ENCODE results near the gene VIPAS39.
A peak's percentile ranks its signal among the peaks of the same experiment; 100 is the strongest.
"Not testable (repeated sequence)": the region's sequence is repeated elsewhere in the genome, so short reads cannot be mapped to it uniquely, and the experiment has no call there.

VIPAS39 gene

DNA sequence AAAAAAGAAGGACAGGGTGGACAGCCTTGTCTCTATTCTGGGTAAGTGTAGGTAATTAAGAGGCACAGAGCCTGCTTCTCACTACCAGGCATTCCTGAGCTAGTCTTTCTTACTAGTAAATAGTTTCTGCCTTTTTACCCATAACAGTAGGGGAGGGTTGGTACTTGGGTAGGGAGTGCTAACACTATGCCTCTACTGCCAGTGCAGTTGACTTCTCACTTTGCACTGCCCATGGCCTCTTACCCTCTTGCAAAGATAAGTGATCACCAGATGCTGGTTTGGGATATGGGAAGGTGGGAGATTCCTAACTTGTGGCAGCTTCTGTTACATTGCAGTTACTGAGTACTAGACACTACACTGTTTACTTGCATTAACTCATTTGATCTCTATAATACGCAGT, 12.1 kb upstream of the VIPAS39 start:
- no peak for DNase-seq

DNA sequence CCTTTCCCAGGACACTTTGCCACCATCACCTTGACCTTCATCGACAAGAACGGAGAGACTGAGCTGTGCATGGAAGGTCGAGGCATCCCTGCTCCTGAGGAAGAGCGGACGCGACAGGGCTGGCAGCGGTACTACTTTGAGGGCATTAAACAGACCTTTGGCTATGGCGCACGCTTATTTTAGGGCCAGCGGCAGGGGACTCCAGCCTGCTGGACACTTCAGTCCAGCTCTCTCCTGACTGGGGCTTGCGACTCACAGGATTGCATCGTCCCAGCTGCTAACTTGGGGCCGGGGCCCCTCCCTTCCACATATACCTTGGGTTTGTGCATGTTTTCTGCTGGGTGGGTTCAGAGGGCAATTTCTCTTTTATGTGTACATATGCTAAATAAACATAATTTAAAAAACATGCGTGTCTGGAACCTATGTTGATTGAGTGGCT, 11.7 kb upstream of the VIPAS39 start:
- no peak for DNase-seq

GRCh38 chr14:77467801-77468200, 10.4 kb upstream of the VIPAS39 start:
- DNase-seq = no peak

DNA sequence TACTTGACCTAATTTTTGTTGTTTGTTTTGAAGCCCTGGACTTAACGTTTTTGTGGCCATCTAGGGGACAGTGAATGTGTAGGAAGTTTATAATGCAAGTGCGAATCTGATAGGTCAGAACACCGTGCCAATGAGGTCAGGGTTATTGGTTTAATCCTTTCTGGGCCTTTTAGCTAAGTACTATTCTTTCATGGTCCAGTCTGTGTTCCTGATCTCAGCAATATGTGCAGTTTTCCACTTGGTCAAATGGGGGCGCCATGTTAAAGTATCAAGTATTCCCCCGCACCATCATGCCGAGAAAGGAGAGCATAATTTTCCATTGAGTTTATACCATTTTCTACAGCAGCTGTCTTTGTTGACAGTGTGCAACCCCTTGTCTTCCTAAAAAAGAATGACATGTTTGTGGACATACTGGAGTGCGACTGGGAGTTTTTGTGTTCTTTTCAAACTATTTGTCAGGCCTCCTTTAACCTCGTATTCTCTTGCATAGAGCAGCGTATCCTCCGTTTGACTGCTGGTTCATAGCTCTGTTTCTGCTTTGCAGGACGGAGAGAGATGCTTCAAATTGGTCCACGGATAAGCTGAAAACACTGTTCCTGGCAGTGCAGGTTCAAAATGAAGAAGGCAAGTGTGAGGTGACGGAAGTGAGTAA, 1.8 kb upstream of the VIPAS39 start:
- DNase-seq = peak; percentile 85

GRCh38 chr14:77458249-77458950, 999 bp upstream of the VIPAS39 start:
- DNase-seq = peak; percentile 23

DNA sequence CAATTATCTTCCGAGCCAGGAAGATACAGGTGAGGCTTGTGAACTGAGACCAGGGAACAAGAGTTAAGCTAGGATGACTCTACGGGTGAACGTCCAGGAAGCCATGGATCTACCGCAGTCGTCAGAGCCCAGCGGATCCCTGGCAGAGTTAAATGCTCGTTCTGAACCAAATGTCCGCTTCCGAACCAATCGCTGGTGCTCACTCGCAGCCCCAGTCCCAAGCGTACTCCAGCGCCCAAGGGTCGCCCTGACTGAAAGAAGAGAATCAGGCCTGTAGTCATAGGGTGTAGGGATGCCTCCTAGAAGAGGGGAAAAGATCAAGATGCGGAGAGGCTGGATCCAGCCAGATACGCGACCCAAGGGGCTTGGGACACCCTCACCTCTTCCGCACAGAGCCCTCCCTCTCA, 283 bp downstream of the VIPAS39 start:
- DNase-seq = no peak

GRCh38 chr14:77455966-77456640, 1.3 kb downstream of the VIPAS39 start:
- no peak for DNase-seq

DNA sequence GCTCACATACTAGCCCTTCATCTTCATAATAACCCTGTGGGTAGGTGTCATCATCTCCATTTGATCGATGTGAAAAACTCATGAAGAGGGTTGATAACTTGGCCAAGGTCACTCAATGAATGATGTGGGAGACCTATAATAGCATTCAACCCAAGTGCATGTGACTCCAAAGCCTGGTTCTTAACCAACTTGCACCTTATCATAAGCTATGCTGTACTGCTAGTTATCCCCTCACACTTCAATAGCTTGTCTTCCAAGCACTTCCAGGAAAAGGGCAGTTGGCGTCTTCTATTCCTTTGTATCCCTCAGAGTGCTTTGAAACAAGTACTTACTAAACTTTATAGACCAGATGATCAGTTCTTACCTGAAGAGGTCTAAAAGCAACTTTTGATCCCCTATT, 15.2 kb downstream of the VIPAS39 start:
- no peak for DNase-seq

- DNase-seq = no peak
These were observed 17.5 kb downstream of the VIPAS39 start for GRCh38 chr14:77439861-77440260.

DNA sequence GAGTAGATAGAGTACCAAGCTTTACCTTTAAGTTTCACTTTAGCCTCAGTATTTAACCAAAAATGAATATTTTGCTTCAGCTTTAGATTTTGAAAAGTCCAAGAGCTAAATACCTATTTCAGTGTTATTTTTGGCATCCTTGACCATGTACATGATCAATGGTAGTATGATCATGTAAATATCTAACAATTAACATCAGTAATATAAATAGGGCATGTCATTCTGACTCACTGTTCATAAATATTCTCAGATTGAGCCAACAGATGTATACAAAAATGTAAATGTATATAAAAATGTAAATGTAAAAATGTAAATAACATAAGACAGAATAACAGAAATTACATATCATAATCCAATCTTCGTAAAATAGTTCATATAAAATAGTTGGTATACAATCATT, 18.8 kb downstream of the VIPAS39 start:
- no peak for DNase-seq

- DNase-seq = no peak
These were observed 21.4 kb downstream of the VIPAS39 start for GRCh38 chr14:77436042-77436441.

- no peak for DNase-seq
These were observed 31.0 kb downstream of the VIPAS39 start for GRCh38 chr14:77426396-77426795.

GRCh38 chr14:77424862-77425261, 32.5 kb downstream of the VIPAS39 start:
- DNase-seq = no peak

- no peak for DNase-seq
These were observed 34.0 kb downstream of the VIPAS39 start, which contains the start of gene NOXRED1 for GRCh38 chr14:77423423-77423822. TSS of gene NOXRED1 (minus strand) at chr14:77423523. CDS start at chr14:77422889, 634 bp downstream.

- DNase-seq = no peak
These were observed 36.2 kb downstream of the VIPAS39 start for GRCh38 chr14:77421201-77421600.

DNA sequence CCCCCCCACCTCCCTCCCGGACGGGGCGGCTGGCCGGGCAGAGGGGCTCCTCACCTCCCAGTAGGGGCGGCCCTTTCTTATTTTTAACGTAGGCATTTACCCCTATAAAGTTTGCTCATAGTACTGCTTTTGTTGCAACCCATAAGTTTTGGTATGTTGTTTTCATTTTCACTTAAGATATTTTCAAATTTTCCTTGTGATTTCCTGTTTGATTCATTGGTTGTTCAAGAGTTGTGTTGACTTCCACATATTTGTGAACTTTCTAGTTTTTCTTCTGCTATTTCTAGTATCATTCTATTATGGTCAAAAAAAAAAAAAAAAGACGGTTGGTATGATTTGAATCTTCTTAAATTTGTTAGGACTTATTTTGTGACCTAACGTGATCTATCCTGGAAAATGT, 40.6 kb downstream of the VIPAS39 start:
- DNase-seq = no peak

DNA sequence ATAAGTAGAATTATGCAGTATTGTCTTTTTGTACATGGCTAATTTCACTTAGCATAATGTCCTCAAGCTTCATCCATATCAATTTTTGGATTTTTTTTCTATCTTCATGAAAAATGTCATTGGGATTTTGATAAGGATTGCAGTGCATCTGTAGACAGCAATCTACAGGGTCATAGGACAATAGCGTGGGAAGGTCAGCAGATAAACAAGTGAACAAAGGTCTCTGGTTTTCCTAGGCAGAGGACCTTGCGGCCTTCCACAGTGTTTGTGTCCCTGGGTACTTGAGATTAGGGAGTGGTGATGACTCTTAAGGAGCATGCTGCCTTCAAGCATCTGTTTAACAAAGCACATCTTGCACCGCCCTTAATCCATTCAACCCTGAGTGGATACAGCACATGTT, 41.3 kb downstream of the VIPAS39 start:
- DNase-seq = not testable (repeated sequence)

GRCh38 chr14:77415403-77416030, 41.9 kb downstream of the VIPAS39 start:
- not testable (repeated sequence) for DNase-seq

DNA sequence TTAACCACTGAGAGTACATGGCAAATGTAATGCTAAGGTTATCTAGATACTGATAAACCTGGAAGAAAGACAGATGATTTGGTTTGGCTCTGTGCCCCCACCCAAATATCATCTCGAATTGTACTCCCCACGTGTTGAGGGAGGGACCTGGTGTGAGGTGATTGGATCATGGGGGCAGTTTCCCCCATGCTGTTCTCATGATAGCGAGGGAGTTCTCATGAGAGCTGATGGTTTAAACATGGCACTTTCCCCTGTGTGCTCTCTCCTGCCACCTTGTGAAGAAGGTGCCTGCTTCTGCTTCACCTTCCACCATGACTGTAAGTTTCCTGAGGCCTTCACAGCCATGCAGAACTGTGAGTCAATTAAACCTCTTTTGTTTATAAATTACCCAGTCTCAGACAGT, 48.3 kb downstream of the VIPAS39 start:
- no peak for DNase-seq

DNA sequence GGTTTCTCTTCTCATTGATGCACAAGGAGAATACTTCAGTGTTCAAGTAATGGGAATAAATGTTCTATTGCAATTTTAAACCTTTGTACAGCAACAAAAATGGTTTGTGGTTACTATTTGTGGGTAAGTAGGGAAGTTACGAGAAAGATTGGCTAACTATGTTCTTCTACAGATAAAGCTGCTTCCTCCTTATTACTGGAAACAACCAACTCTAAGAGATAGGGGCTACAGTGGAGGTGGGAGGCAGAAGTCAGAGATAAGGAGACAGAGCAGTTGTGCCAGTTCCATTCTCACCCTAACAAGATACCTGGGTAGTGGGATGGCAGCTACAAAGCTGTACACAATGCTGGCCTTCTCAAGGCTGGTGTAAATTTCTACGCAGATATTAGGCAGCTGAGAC, 50.2 kb downstream of the VIPAS39 start:
- peak; percentile 75 for DNase-seq

GRCh38 chr14:77406718-77407117, 50.7 kb downstream of the VIPAS39 start:
- DNase-seq = no peak

GRCh38 chr14:77406086-77406485, 51.3 kb downstream of the VIPAS39 start:
- no peak for DNase-seq

DNA sequence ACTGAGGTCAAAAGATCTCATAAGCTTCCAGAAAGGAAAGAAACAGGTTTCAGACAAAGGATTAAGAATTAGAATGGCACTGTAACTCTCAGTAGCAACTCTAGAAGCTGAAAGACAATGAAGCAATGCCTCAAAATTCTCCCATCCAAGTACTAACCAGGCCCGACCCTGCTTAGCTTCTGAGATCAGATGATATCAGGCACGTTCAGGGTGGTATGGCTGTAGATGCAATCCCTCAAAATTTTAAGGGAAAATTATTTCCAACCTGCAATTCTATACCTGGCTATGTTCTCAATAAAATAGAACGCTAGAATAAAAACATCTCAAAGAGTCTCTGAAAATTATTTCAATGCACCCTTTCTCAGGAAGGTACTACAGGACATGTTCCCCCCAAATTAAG, 53.6 kb downstream of the VIPAS39 start:
- no peak for DNase-seq

GRCh38 chr14:77400216-77400615, 57.2 kb downstream of the VIPAS39 start:
- DNase-seq = no peak
